Fibroblast of pulmonary artery (primary cell): ENCODE results near the gene MCOLN1.

Source experiments
- DNase-seq: peaks from one replicate; pipeline ENCODE4 v3.0.0-alpha.2; 2010; ENCODE audit warnings: low read depth
- H3K4me3 ChIP-seq: replicated peaks from 2 replicates; pipeline ENCODE4 v1.5.1; 2011; ENCODE audit warnings: low read depth, mild to moderate bottlenecking, control low read depth, low read length, moderate library complexity
- CTCF ChIP-seq: IDR thresholded peaks from 2 replicates; pipeline ENCODE4 v1.5.1; 2011; ENCODE audit warnings: mild to moderate bottlenecking, control low read depth, low read length, inconsistent platforms; ENCODE audit errors: missing control alignments

The MCOLN1 gene

GRCh38 chr19:7524523-7524922 is 2.1 kb downstream of the MCOLN1 start:
- DNase-seq: no peak
- H3K4me3 ChIP-seq: no peak overlapping the region
- no peak for TF ChIP-seq CTCF

GRCh38 chr19:7524992-7525739 is 2.7 kb downstream of the MCOLN1 start:
- H3K4me3 ChIP-seq: no peak overlapping the region
- no peak for DNase-seq
- TF ChIP-seq CTCF: no peak

GRCh38 chr19:7526059-7526929 is 3.9 kb downstream of the MCOLN1 start:
- TF ChIP-seq CTCF: no peak
- no peak for DNase-seq
- H3K4me3 ChIP-seq: no peak overlapping the region

- DNase-seq: no peak
- no peak for TF ChIP-seq CTCF
Observed at GRCh38 chr19:7527516-7528191, 5.2 kb downstream of the MCOLN1 start.

GRCh38 chr19:7528192-7528519 is 5.7 kb downstream of the MCOLN1 start:
- H3K4me3 ChIP-seq: no peak overlapping the region
- TF ChIP-seq CTCF: no peak
- no peak for DNase-seq

More at GRCh38 chr19:7527516-7528191, 5.2 kb downstream of the MCOLN1 start:
- H3K4me3 ChIP-seq: no peak overlapping the region

GRCh38 chr19:7528522-7529245 is 6.3 kb downstream of the MCOLN1 start:
- no peak for DNase-seq
- no peak for TF ChIP-seq CTCF
- no peak overlapping the region for H3K4me3 ChIP-seq
